Prostate gland (tissue), 2 donors: Measurements from ENCODE around the gene HES1. TPM values are rescaled to one million over a fixed set of nuclear protein-coding genes. Genes with fewer than 3 reads are reported as not detected.

ENCODE experiments used
- DNase-seq: peaks from one replicate; pipeline ENCODE4 v3.0.0-alpha.2; 2019; ENCODE audit warnings: low spot score
- H3K27ac ChIP-seq, 2 donors: fragments of 200-600 bp; sonication (generic); 2 replicates each; pipeline ENCODE4 v1.5.1; 2017 to 2019
- H3K27me3 ChIP-seq: fragments of 200-600 bp; sonication (generic); replicated peaks from 2 replicates; pipeline ENCODE4 v1.5.1; 2019; ENCODE audit not compliant: insufficient read depth
- H3K36me3 ChIP-seq, 2 donors: fragments of 200-600 bp; sonication (generic); 1 replicate in 1 of 2; 2 replicates in 1 of 2; pipeline versions ENCODE4 v1.5.1 to v1.8.1; 2017 to 2019
- H3K4me1 ChIP-seq: fragments of 200-600 bp; sonication (generic); replicated peaks from 2 replicates; pipeline ENCODE4 v1.5.1; 2019
- H3K4me3 ChIP-seq, 2 donors: fragments of 200-600 bp; sonication (generic); 2 replicates each; pipeline ENCODE4 v1.5.1; 2017 to 2019
- H3K9me3 ChIP-seq: fragments of 200-600 bp; sonication (generic); 2 replicates; pipeline ENCODE4 v1.5.1; 2017
- CTCF ChIP-seq, 4 experiments: fragments of 200-600 bp in 2 of 4; fragments of 450-650 bp in 2 of 4; sonication (generic) in 2 of 4; IDR thresholded peaks; 1 replicate in 3 of 4; 2 replicates in 1 of 4; pipeline ENCODE4 v1.5.1; 2016 to 2019; ENCODE audit warnings: antibody characterized with exemption in 4 of 4, mild to moderate bottlenecking in 2 of 4, moderate library complexity in 2 of 4
- POLR2A ChIP-seq: fragments of 450-650 bp; IDR thresholded peaks from one replicate; pipeline ENCODE4 v1.6.1; 2016; ENCODE audit warnings: antibody characterized with exemption, mild to moderate bottlenecking
- POLR2AphosphoS5 ChIP-seq: sonication (generic); formaldehyde crosslinking; IDR thresholded peaks from one replicate; pipeline ENCODE4 v1.6.1; 2017; ENCODE audit warnings: antibody characterized with exemption
- WGBS: methylation state at CpG from one replicate; pipeline ENCODE4 v1.1.5; 2018; 5-methylcytosine and 5-hydroxymethylcytosine counted together
- intact Hi-C: fragments of 100-400 bp; cut with DNase I; formaldehyde crosslinking; loops from one replicate; pipeline ENCODE4 v1.14.2; 2022
- total RNA-seq, 2 donors: library from RNA; depleted of rRNA; stranded (reverse); fragments of >200 nt; gene quantifications; one replicate each; pipeline ENCODE4 v1.1.0, GENCODE V29; 2016

HES1 gene
- total RNA-seq, 2 donors from 2014 or later, result 92.4 to 174 TPM

GRCh38 chr3:194135516-194135805 lies 487 bp upstream of the HES1 start:
- Histone ChIP-seq H3K27me3 (no peaks in the 10 kb centered on the region), H3K27ac (peak overlapping the region; percentile 97 to 98), H3K4me3 (peak overlapping the region; percentile 60 to 71), H3K4me1 (peaks cover 4% of the 10 kb centered on the region), H3K36me3 (no peaks in the 10 kb centered on the region), H3K9me3 (no peaks in the 10 kb centered on the region)
- TF ChIP-seq POLR2A (no peak), CTCF (IDR thresholded peaks at IDR 0.05) (no peak)
- WGBS, result 2% methylated on average over 4 of the region's 4 CpGs
- no peak for DNase-seq
- intact Hi-C loops, result no loop called here

GRCh38 chr3:194136519-194137007 lies 615 bp downstream of the HES1 start:
- peak overlapping the region; percentile 60 to 71 for H3K4me3 ChIP-seq
- H3K4me1 ChIP-seq, result peaks cover 4% of the 10 kb centered on the region
- no peaks in the 10 kb centered on the region for H3K27me3 ChIP-seq
- H3K9me3 ChIP-seq, result no peaks in the 10 kb centered on the region
- no peak for DNase-seq
- peak; percentile 15 for TF ChIP-seq POLR2AphosphoS5
- TF ChIP-seq POLR2A, result no peak
- H3K27ac ChIP-seq, result peak overlapping the region; percentile 97 to 98
- intact Hi-C loops, result loop anchor here (2.0 kb wide), 1 partner anchor 356 kb away; no protein-coding TSS in a partner anchor
- no peaks in the 10 kb centered on the region for H3K36me3 ChIP-seq
- 0% methylated on average over 17 of the region's 17 CpGs for WGBS

DNA sequence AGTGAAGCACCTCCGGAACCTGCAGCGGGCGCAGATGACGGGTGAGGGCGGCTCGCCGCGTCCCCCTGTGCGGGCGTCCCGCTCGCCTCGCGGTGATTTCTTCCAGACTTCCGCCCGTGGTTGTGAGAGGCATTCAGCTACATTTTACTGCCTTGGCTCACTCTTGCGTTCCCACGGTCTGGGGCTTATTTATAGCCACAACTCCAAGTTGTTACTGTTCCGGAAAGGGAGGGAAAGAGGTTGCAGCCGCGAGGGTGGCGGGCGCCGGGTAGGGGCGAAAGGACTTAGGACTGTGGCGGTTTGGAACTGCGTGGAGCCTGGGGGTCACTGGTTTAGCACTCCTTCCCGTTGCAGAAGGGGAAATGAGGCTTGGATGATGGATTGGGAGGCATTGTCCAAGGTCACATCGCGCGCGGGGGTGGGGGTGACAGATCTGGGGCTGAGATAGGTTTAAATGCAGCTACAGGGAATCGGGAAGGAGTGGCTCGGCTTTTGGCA lies 1.1 kb downstream of the HES1 start:
- 0% methylated on average over 34 of the region's 34 CpGs for WGBS
- Histone ChIP-seq H3K4me3 (peak overlapping the region; percentile 60 to 71), H3K36me3 (no peaks in the 10 kb centered on the region), H3K27ac (peak overlapping the region; percentile 97 to 98), H3K9me3 (no peaks in the 10 kb centered on the region), H3K27me3 (no peaks in the 10 kb centered on the region), H3K4me1 (peaks cover 4% of the 10 kb centered on the region)
- no peak for TF ChIP-seq POLR2A
- TF ChIP-seq POLR2AphosphoS5, result no peak
- TF ChIP-seq CTCF (IDR thresholded peaks at IDR 0.05), result no peak
- intact Hi-C loops, result loop anchor here (2.0 kb wide), 1 partner anchor 356 kb away; no protein-coding TSS in a partner anchor
- peak; percentile 46 for DNase-seq

DNA sequence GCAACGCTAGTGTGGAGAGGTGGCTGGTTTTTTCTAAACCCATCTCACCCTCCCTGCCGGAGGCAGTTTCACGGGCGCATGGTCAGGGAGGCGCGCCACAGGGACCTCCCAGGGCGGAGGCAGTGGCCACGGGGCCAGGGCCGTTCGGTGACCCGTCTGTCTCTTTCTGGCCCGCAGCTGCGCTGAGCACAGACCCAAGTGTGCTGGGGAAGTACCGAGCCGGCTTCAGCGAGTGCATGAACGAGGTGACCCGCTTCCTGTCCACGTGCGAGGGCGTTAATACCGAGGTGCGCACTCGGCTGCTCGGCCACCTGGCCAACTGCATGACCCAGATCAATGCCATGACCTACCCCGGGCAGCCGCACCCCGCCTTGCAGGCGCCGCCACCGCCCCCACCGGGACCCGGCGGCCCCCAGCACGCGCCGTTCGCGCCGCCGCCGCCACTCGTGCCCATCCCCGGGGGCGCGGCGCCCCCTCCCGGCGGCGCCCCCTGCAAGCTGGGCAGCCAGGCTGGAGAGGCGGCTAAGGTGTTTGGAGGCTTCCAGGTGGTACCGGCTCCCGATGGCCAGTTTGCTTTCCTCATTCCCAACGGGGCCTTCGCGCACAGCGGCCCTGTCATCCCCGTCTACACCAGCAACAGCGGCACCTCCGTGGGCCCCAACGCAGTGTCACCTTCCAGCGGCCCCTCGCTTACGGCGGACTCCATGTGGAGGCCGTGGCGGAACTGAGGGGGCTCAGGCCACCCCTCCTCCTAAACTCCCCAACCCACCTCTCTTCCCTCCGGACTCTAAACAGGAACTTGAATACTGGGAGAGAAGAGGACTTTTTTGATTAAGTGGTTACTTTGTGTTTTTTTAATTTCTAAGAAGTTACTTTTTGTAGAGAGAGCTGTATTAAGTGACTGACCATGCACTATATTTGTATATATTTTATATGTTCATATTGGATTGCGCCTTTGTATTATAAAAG lies 1.8 kb downstream of the HES1 start:
- DNase-seq, result peak; percentile 62
- intact Hi-C loops, result loop anchor here (2.0 kb wide), 3 partner anchors 177 to 357 kb away; no protein-coding TSS in a partner anchor
- H3K36me3 ChIP-seq, result no peaks in the 10 kb centered on the region
- peaks cover 10% of the 10 kb centered on the region for H3K4me1 ChIP-seq
- peak; percentile 12 for TF ChIP-seq POLR2AphosphoS5
- TF ChIP-seq CTCF (IDR thresholded peaks at IDR 0.05), result peak; percentile 32 to 70 (median 52)
- peak; percentile 39 for TF ChIP-seq POLR2A
- H3K27me3 ChIP-seq, result no peaks in the 10 kb centered on the region
- H3K9me3 ChIP-seq, result no peaks in the 10 kb centered on the region
- H3K4me3 ChIP-seq, result peak overlapping the region; percentile 60 to 71
- WGBS, result 2% methylated on average over 68 of the region's 69 CpGs
- peak overlapping the region; percentile 97 to 98 for H3K27ac ChIP-seq

DNA sequence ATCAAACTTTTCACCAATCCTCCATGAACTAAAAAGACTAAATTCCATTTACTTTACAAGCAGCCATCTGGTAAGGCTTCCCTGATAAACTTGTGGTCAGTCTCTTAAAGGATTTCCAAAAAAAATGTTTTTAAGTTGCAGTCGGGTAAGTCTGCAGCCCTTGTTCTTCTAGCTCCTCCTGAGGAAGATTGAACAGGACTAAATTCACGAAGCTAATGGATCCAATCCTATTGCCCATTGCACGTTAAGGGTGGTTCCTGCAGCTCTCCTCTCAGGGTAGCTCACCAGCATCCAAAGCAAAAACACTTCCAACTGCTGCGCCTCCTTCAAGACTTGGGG lies 2.8 kb downstream of the HES1 start:
- Histone ChIP-seq H3K36me3 (no peaks in the 10 kb centered on the region), H3K9me3 (no peaks in the 10 kb centered on the region), H3K4me1 (peaks cover 8% of the 10 kb centered on the region), H3K27ac (peak overlapping the region; percentile 97 to 98), H3K27me3 (no peaks in the 10 kb centered on the region), H3K4me3 (peak overlapping the region; percentile 60 to 71)
- 34% methylated on average over 4 of the region's 4 CpGs for WGBS
- intact Hi-C loops, result loop anchor here (2.0 kb wide), 2 partner anchors 176 to 350 kb away; no protein-coding TSS in a partner anchor
- no peak for DNase-seq
- TF ChIP-seq CTCF (IDR thresholded peaks at IDR 0.05), result no peak
- TF ChIP-seq POLR2A, result no peak
